GM21515 (cell line): ENCODE data around the gene SP140L.
"Not testable (repeated sequence)": the region's sequence is repeated elsewhere in the genome, so short reads cannot be mapped to it uniquely, and the experiment has no call there.

Experiments
- ATAC-seq: cut with Tn5 transposase; IDR thresholded peaks from one replicate; pipeline ENCODE4 v1.9.1; 2021; ENCODE audit not compliant: unreplicated experiment

SP140L gene

GRCh38 chr2:230326453-230327417 is at the start of gene SP140L:
Gene SP140L, plus strand, starts transcription at chr2:230327193. Its CDS starts 77 bp downstream, at chr2:230327270.
- ATAC-seq = peak; percentile 83

GRCh38 chr2:230282936-230283335 is 44.1 kb upstream of the SP140L start:
- no peak for ATAC-seq

- ATAC-seq = no peak
Measured at GRCh38 chr2:230286048-230286447, 40.9 kb upstream of the SP140L start.

- ATAC-seq = not testable (repeated sequence)
Measured at GRCh38 chr2:230289311-230289710, 37.7 kb upstream of the SP140L start.

- no peak for ATAC-seq
Measured at GRCh38 chr2:230295192-230295591, 31.8 kb upstream of the SP140L start.

GRCh38 chr2:230296917-230297316 is 30.1 kb upstream of the SP140L start:
- no peak for ATAC-seq

GRCh38 chr2:230299618-230300017 is 27.4 kb upstream of the SP140L start:
- no peak for ATAC-seq

- no peak for ATAC-seq
Measured at GRCh38 chr2:230305416-230306275, 21.3 kb upstream of the SP140L start.

GRCh38 chr2:230306474-230306873 is 20.5 kb upstream of the SP140L start:
- ATAC-seq = no peak

GRCh38 chr2:230307485-230307884 is 19.5 kb upstream of the SP140L start:
- ATAC-seq = no peak

GRCh38 chr2:230308402-230309000 is 18.5 kb upstream of the SP140L start:
- no peak for ATAC-seq

- not testable (repeated sequence) for ATAC-seq
Measured at GRCh38 chr2:230310792-230311191, 16.2 kb upstream of the SP140L start.

GRCh38 chr2:230311634-230312033 is 15.4 kb upstream of the SP140L start:
- ATAC-seq = not testable (repeated sequence)

- no peak for ATAC-seq
Measured at GRCh38 chr2:230312638-230313037, 14.4 kb upstream of the SP140L start.

GRCh38 chr2:230317366-230317765 is 9.6 kb upstream of the SP140L start:
- ATAC-seq = no peak

GRCh38 chr2:230318190-230319121 is 8.5 kb upstream of the SP140L start:
- ATAC-seq = peak; percentile 47

GRCh38 chr2:230319211-230319862 is 7.7 kb upstream of the SP140L start:
- peak; percentile 76 for ATAC-seq

- no peak for ATAC-seq
Measured at GRCh38 chr2:230321031-230321430, 6.0 kb upstream of the SP140L start.

- ATAC-seq = no peak
Measured at GRCh38 chr2:230322561-230323384, 4.2 kb upstream of the SP140L start.
